A673 (cell line): ENCODE measurements around the gene FNBP1L. TPM values are rescaled to one million over a fixed set of nuclear protein-coding genes. Genes with fewer than 3 reads are reported as not detected.
A peak's percentile ranks its signal among the peaks of the same experiment; 100 is the strongest.

Experiments used
- BruUV-seq: library from RNA; stranded (reverse); fragments of 400-500 nt; replicated peaks from 2 replicates; lab custom pipeline; 2021; lab: Mats Ljungman, UMichigan
- CTCF ChIA-PET: fragments of 300-600 bp; sonication (Branson Sonifier 250); formaldehyde crosslinking; loops from one replicate; lab custom pipeline; 2022; ENCODE audit warnings: antibody characterized with exemption; lab: Charles Lee
- POLR2A ChIA-PET: fragments of 300-600 bp; sonication (Branson Sonifier 250); formaldehyde crosslinking; loops from one replicate; lab custom pipeline; 2022; ENCODE audit warnings: antibody characterized with exemption; ENCODE audit not compliant: low non-redundant PET; lab: Charles Lee
- DNase-seq: peaks from one replicate; pipeline ENCODE4 v3.0.0-alpha.2; 2015; ENCODE audit warnings: low spot score
- H3K27ac ChIP-seq: fragments of 200-600 bp; sonication (generic); 2 replicates; pipeline ENCODE4 v1.5.1; 2016; ENCODE audit warnings: mixed run types, low read depth, mild to moderate bottlenecking, mixed read lengths, antibody characterized with exemption, low read length; ENCODE audit not compliant: poor library complexity, severe bottlenecking
- H3K27me3 ChIP-seq: fragments of 200-600 bp; sonication (generic); replicated peaks from 2 replicates; pipeline ENCODE4 v1.6.1; 2017; ENCODE audit warnings: mixed run types, low read depth, mild to moderate bottlenecking, mixed read lengths, antibody characterized with exemption, low read length; ENCODE audit not compliant: insufficient read depth, poor library complexity
- H3K36me3 ChIP-seq: fragments of 200-600 bp; sonication (generic); 2 replicates; pipeline ENCODE4 v1.6.1; 2016; ENCODE audit warnings: mixed run types, mild to moderate bottlenecking, mixed read lengths, antibody characterized with exemption, low read length; ENCODE audit not compliant: insufficient read depth, poor library complexity, severe bottlenecking
- H3K4me1 ChIP-seq: fragments of 200-600 bp; sonication (generic); 2 replicates; pipeline ENCODE4 v1.6.1; 2017; ENCODE audit warnings: mixed run types, mild to moderate bottlenecking, mixed read lengths, antibody characterized with exemption, low read length; ENCODE audit not compliant: insufficient read depth, poor library complexity, severe bottlenecking
- H3K4me3 ChIP-seq: fragments of 200-600 bp; sonication (generic); 2 replicates; pipeline ENCODE4 v1.5.1; 2016; ENCODE audit warnings: low read depth, mixed run types, mild to moderate bottlenecking, mixed read lengths, low read length; ENCODE audit not compliant: poor library complexity, severe bottlenecking
- H3K9me3 ChIP-seq: fragments of 200-600 bp; sonication (generic); 2 replicates; pipeline ENCODE4 v1.6.1; 2016; ENCODE audit warnings: mixed run types, low read depth, mild to moderate bottlenecking, mixed read lengths, antibody characterized with exemption, low read length; ENCODE audit not compliant: poor library complexity, severe bottlenecking
- CTCF ChIP-seq: fragments of 300-800, 200-600 bp; sonication (generic); conservative IDR thresholded peaks from 2 replicates; pipeline ENCODE4 v1.5.1; 2017; ENCODE audit warnings: low read depth, mild to moderate bottlenecking, antibody characterized with exemption, low read length, moderate library complexity, mixed read lengths
- EZH2 ChIP-seq: fragments of 200-600 bp; sonication (generic); IDR thresholded peaks from 2 replicates; pipeline ENCODE4 v1.6.1; 2017; ENCODE audit warnings: borderline replicate concordance, low read depth, mild to moderate bottlenecking, mixed read lengths, antibody characterized with exemption, low read length; ENCODE audit not compliant: poor library complexity, severe bottlenecking
- intact Hi-C: fragments of 100-400 bp; cut with micrococcal nuclease; formaldehyde crosslinking; loops from one replicate; pipeline ENCODE4 v1.10.0; 2022; ENCODE audit not compliant: unreplicated experiment
- total RNA-seq: library from RNA; stranded (reverse); gene quantifications from 2 replicates; pipeline ENCODE4 v1.2.3, GENCODE V29; 2021

The FNBP1L gene
- total RNA-seq, 1 experiment from 2014 or later: 39.6 TPM

DNA sequence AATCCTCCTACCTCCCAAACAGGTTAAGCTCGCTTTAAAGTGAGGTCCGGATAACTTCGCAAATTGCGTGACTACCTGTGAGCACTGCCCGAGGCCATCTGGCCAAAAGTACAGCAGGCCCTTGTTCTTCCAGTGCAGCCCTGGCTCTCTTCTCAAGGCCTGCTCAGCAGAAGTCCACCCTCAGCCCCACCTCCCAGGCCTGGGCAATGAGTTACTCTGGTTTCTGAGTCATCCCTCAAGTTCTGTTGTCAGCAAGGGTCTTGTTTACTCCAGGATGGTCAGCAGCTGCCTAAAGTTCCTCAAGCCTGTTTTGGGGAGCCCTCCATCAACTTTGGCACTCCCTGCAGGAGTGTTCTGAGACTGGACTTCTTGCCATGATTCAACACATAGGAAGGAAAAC, 132.0 kb downstream of the FNBP1L start:
- peaks cover 28% of the 10 kb centered on the region for H3K4me1 ChIP-seq
- no TSS peak for BruUV-seq
- intact Hi-C loops: no loop called here
- ChIA-PET POLR2A (no interaction called here), CTCF (no interaction called here)
- no peak for DNase-seq
- no peaks in the 10 kb centered on the region for H3K9me3 ChIP-seq
- no peaks in the 10 kb centered on the region for H3K27me3 ChIP-seq
- no peak overlapping the region for H3K4me3 ChIP-seq
- TF ChIP-seq EZH2 (no peak), CTCF (no peak)
- H3K27ac ChIP-seq: no peak overlapping the region
- H3K36me3 ChIP-seq: no peaks in the 10 kb centered on the region

DNA sequence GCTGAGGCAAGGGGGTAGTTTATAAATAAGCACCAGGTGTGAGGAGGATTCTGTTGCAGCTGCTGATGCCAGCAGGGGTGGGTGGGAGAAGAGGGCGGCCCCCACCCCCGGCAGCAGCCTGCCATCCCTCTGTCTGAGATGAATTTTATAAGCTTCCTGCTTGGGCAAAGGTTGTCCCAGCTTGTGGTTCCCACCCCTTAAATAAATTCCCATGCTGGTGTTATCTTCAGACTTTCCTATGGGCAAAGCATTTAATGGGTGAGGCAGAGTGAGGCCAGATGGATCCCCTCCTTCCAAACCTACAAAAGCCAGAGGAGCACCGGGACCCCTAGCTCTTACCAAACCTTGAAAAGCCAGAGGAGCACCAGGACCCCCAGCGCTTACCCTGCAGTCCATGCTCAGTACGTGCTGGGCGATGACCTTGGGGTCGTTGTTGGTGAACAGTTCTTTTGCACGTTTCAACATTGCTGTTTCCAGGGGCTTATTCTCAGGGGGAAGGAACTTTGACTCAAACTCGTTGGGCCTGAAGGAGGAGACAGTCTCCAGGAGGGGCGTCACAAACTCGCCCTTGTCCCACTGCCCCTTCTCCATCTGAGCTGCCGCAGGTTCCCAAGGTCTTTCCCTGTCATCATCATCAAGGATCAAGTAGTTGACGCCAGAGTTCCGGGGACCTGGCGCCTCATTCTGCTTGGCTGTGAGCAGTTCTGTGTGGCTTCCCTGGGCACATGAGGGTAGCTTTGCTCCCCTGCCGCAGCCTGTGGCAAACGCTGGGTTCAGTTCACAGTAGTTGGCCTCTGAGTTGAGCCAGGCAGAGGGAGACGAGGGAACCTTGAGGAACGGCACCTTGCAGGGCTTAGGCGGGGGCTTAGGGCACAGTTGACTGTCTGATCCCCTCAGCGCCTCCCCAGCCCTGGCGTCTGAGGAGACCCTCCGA, 134.3 kb downstream of the FNBP1L start:
- Histone ChIP-seq H3K4me3 (no peak overlapping the region), H3K9me3 (no peaks in the 10 kb centered on the region), H3K27ac (no peak overlapping the region), H3K27me3 (no peaks in the 10 kb centered on the region), H3K36me3 (no peaks in the 10 kb centered on the region), H3K4me1 (peaks cover 8% of the 10 kb centered on the region)
- TF ChIP-seq CTCF: no peak
- no peak for TF ChIP-seq EZH2
- BruUV-seq: no TSS peak
- CTCF ChIA-PET: no interaction called here
- intact Hi-C loops: no loop called here
- no peak for DNase-seq
- POLR2A ChIA-PET: no interaction called here

DNA sequence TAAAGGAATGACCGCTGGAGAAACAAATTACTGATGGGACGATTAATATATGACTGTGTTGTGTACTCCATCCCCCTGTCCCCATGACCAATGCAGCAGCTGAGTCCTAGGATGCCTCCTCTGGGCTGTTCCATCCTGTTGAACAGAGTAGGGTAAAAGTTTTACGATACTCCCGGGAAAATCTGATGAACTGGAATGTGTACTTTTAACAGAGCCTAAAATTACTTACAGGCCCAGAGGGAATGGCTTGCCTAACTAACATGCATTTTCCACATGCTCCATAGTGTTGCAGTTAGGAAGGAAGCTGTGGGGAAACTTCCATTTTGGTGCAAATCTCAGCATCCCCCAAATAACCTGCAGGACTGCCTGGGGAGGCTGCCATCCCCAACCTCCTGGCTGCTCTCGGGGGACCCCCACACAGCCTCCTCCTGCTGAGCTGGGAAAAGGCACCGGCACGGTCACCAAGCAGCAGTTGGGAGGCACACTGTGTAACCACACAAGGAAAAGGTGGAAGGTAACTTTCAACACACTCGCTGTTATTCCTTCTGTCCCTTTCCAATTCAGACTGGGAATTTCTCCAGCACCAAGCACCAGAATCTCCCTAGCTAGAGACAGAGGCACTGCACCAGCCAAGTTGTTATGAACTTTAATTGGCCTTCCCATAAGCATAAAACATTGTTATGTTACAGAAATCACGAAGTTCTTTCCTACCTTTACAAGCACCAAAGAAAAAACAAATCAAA, 136.5 kb downstream of the FNBP1L start:
- ChIA-PET CTCF (no interaction called here), POLR2A (no interaction called here)
- intact Hi-C loops: no loop called here
- Histone ChIP-seq H3K4me1 (peaks cover 6% of the 10 kb centered on the region), H3K9me3 (no peaks in the 10 kb centered on the region), H3K36me3 (no peaks in the 10 kb centered on the region), H3K4me3 (no peak overlapping the region), H3K27ac (no peak overlapping the region), H3K27me3 (no peaks in the 10 kb centered on the region)
- BruUV-seq: no TSS peak
- peak; percentile 48 for DNase-seq
- TF ChIP-seq CTCF: no peak
- no peak for TF ChIP-seq EZH2
